K562 (cell line): ENCODE data around the gene ZNF343. TPM values are rescaled to one million over a fixed set of nuclear protein-coding genes. Genes with fewer than 3 reads are reported as not detected.

ENCODE experiments used
- ASH1L ChIP-seq: fragments of 450-650 bp; IDR thresholded peaks from 2 replicates; pipeline ENCODE4 v1.6.1; 2018; ENCODE audit warnings: borderline replicate concordance, mild to moderate bottlenecking, low read depth; ENCODE audit not compliant: partially characterized antibody
- EP300 ChIP-seq: IDR thresholded peaks from 2 replicates; pipeline ENCODE4 v1.6.1; 2012; ENCODE audit warnings: low read length, improper control_type of control experiment
- STAT5B ChIP-seq: fragments of 250-450 bp; sonication (Bioruptor Pico); IDR thresholded peaks from 2 replicates; pipeline ENCODE4 v1.8.0; 2021; ENCODE audit warnings: mild to moderate bottlenecking, inconsistent platforms
- ZNF644 ChIP-seq: fragments of 200-800 bp; sonication (Bioruptor generic); IDR thresholded peaks from 2 replicates; pipeline ENCODE4 v1.6.1; 2016; ENCODE audit warnings: low read depth, missing genetic modification characterization, missing compliant biosample characterization
- ZNF707 ChIP-seq: fragments of 250-450 bp; sonication (Bioruptor Pico); conservative IDR thresholded peaks from 2 replicates; pipeline ENCODE4 v1.8.0; 2022; ENCODE audit warnings: inconsistent platforms, mild to moderate bottlenecking, moderate library complexity
- ZSCAN29 ChIP-seq: fragments of 450-650 bp; IDR thresholded peaks from 2 replicates; pipeline ENCODE4 v1.6.1; 2017
- polyA plus RNA-seq, 8 experiments: library from polyadenylated mRNA; depleted of rRNA in 4 of 8; stranded (reverse) in 5 of 8; unstranded in 3 of 8; fragments of >200 nt; fragmentation: Nextera tagmentation in 2 of 8; fragmentation: Illumina TruSeq in 1 of 8; extraction: Ambion mirVana in 2 of 8; extraction: Trizol in 1 of 8; gene quantifications; 2 replicates each; pipeline versions ENCODE4 v1.2.1 to v1.2.3, GENCODE V29; 2011 to 2014; ENCODE audit warnings: inconsistent platforms in 1 of 8, missing spikeins in 1 of 8
- total RNA-seq, 7 experiments: library from RNA; depleted of rRNA in 6 of 7; stranded (reverse); fragments of >200 nt in 6 of 7; fragmentation: Illumina TruSeq in 2 of 7; extraction: Trizol in 2 of 7; gene quantifications; 2 replicates each; pipeline versions ENCODE4 v1.2.1 to v1.2.3, GENCODE V29; 2011 to 2021; ENCODE audit warnings: low replicate concordance in 1 of 7
- TF ChIP-seq, protein P1 (sequence below): fragments of 200-600 bp; sonication (generic); IDR thresholded peaks from one replicate; pipeline ENCODE4 v1.6.1; 2012; ENCODE audit warnings: mild to moderate bottlenecking, low read depth, low read length, inconsistent platforms
- TF ChIP-seq, protein P2 (sequence below), 2 experiments: fragments of 450-650 bp in 1 of 2; sonication (generic) in 1 of 2; formaldehyde crosslinking in 1 of 2; IDR thresholded peaks in 1 of 2; conservative IDR thresholded peaks in 1 of 2; 2 replicates each; pipeline versions ENCODE4 v1.6.1 to v1.8.1; 2016 to 2023; ENCODE audit warnings: mild to moderate bottlenecking in 2 of 2, moderate library complexity in 2 of 2, inconsistent platforms in 1 of 2, missing genetic modification reagents in 1 of 2

ZNF343 gene
- total and polyA plus RNA-seq, 9 of the 15 experiments (the other 6 are each of a cell fraction or from before 2014, with no cell fraction given) = 1.4 to 9.8 (median 6.4) TPM

DNA sequence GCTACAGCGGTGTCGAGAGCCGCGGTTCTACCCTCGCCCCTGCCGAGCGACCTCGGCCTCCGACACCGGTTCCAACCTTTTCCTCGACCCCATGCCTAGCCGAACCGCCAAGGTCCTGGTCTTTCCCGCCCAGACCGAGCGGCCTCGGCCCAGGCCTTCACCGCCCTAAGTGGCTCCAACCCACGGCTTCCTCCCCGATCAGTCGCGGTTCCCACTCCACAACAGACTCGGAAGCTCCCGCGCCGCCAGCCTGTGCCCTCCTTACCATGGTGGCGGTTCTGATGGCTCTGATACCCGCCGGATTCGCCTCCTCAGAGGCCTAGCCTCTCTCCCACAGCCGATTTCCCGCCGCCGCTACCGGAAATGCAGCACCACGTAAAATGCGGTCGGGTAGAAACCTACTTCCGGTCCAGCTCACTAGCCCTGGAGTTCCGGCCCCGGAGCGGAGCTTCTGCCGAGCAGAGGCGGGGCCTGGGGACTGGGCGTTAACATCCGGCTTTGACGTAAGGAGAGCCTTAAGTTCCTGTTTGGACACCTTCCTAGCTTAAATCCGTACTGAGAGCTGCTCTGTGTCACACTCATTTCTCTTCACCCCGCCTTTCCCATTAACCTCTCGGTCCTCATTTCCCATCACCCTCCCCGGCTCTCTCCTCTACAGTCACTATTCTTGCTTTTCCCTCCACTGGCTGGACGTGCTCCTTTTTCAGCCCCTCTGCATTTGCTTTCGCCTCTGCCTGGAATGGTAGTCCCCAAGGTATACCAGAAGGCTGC is 38.1 kb downstream of the ZNF343 start, which contains the start of gene SNRPB (continued):
- TF ChIP-seq, protein P1, sequence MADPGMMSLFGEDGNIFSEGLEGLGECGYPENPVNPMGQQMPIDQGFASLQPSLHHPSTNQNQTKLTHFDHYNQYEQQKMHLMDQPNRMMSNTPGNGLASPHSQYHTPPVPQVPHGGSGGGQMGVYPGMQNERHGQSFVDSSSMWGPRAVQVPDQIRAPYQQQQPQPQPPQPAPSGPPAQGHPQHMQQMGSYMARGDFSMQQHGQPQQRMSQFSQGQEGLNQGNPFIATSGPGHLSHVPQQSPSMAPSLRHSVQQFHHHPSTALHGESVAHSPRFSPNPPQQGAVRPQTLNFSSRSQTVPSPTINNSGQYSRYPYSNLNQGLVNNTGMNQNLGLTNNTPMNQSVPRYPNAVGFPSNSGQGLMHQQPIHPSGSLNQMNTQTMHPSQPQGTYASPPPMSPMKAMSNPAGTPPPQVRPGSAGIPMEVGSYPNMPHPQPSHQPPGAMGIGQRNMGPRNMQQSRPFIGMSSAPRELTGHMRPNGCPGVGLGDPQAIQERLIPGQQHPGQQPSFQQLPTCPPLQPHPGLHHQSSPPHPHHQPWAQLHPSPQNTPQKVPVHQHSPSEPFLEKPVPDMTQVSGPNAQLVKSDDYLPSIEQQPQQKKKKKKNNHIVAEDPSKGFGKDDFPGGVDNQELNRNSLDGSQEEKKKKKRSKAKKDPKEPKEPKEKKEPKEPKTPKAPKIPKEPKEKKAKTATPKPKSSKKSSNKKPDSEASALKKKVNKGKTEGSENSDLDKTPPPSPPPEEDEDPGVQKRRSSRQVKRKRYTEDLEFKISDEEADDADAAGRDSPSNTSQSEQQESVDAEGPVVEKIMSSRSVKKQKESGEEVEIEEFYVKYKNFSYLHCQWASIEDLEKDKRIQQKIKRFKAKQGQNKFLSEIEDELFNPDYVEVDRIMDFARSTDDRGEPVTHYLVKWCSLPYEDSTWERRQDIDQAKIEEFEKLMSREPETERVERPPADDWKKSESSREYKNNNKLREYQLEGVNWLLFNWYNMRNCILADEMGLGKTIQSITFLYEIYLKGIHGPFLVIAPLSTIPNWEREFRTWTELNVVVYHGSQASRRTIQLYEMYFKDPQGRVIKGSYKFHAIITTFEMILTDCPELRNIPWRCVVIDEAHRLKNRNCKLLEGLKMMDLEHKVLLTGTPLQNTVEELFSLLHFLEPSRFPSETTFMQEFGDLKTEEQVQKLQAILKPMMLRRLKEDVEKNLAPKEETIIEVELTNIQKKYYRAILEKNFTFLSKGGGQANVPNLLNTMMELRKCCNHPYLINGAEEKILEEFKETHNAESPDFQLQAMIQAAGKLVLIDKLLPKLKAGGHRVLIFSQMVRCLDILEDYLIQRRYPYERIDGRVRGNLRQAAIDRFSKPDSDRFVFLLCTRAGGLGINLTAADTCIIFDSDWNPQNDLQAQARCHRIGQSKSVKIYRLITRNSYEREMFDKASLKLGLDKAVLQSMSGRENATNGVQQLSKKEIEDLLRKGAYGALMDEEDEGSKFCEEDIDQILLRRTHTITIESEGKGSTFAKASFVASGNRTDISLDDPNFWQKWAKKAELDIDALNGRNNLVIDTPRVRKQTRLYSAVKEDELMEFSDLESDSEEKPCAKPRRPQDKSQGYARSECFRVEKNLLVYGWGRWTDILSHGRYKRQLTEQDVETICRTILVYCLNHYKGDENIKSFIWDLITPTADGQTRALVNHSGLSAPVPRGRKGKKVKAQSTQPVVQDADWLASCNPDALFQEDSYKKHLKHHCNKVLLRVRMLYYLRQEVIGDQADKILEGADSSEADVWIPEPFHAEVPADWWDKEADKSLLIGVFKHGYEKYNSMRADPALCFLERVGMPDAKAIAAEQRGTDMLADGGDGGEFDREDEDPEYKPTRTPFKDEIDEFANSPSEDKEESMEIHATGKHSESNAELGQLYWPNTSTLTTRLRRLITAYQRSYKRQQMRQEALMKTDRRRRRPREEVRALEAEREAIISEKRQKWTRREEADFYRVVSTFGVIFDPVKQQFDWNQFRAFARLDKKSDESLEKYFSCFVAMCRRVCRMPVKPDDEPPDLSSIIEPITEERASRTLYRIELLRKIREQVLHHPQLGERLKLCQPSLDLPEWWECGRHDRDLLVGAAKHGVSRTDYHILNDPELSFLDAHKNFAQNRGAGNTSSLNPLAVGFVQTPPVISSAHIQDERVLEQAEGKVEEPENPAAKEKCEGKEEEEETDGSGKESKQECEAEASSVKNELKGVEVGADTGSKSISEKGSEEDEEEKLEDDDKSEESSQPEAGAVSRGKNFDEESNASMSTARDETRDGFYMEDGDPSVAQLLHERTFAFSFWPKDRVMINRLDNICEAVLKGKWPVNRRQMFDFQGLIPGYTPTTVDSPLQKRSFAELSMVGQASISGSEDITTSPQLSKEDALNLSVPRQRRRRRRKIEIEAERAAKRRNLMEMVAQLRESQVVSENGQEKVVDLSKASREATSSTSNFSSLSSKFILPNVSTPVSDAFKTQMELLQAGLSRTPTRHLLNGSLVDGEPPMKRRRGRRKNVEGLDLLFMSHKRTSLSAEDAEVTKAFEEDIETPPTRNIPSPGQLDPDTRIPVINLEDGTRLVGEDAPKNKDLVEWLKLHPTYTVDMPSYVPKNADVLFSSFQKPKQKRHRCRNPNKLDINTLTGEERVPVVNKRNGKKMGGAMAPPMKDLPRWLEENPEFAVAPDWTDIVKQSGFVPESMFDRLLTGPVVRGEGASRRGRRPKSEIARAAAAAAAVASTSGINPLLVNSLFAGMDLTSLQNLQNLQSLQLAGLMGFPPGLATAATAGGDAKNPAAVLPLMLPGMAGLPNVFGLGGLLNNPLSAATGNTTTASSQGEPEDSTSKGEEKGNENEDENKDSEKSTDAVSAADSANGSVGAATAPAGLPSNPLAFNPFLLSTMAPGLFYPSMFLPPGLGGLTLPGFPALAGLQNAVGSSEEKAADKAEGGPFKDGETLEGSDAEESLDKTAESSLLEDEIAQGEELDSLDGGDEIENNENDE = peak; percentile 74
- TF ChIP-seq ZSCAN29 (peak; percentile 81; the same call in 1 of the 2 replicates), ZNF707 (CRISPR knock-in tag) (no peak), EP300 (peak; percentile 42), ZNF644 (tag) (no peak), STAT5B (CRISPR knock-in tag) (no peak), ASH1L (no peak)
- TF ChIP-seq, protein P2, sequence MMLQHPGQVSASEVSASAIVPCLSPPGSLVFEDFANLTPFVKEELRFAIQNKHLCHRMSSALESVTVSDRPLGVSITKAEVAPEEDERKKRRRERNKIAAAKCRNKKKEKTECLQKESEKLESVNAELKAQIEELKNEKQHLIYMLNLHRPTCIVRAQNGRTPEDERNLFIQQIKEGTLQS (IDR thresholded peaks at IDR 0.05) = peak; percentile 47; the same call in 1 of the 2 replicates
- TF ChIP-seq, protein P2 (CRISPR knock-in tag; conservative IDR thresholded peaks at IDR 0.05) = no peak
